ENCODE results near the gene NOL4L. TPM values are rescaled to one million over a fixed set of nuclear protein-coding genes. Genes with fewer than 3 reads are reported as not detected.
A peak's percentile ranks its signal among the peaks of the same experiment; 100 is the strongest.

Gene NOL4L
- polyA plus RNA-seq, 2 of the 4 experiments (the other 2 are of a cell fraction): 9.5 to 11.8 TPM

DNA sequence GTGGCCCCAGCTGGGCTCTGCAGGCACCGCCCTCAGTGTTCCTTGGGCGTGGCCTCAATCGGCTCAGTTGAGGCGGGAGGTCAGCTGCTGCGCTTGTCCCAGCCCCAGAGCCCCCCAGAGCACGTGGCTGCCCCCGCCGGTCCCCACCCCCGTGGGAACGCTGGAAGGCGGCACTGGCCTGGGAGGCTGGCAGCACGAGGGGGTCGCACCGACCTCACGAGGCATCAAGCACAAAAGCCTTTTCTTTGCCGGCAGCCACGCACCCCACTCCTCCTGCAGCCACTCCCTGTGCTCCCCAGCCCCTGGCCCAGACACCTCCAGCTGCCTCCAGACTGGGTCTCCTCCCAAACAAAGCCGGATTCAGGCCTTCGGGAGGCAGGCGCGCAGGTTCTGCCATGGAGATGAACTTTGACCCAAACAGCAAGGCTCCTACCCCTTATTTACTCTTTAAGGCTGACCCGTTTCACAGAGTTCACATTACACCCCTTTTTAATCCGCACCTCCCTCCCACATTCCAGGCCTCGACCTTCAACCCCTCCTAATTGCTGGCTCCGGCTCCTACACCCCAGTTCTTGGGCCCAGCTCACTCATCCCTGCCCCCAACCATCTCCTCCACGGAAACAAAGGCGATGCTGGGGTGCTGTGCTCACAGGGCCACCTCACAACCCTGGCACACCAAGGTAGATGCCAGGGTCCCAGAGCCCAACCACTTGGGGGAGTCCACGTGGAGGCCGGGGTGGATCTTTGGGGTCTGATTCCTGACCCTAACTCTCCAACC, 111.7 kb downstream of the NOL4L start:
- peak overlapping the region; percentile 97 to 98; a peak in 4 of 6 replicates for H3K27ac ChIP-seq
- FAIRE-seq: no peak
- H3K4me2 ChIP-seq: peak overlapping the region; percentile 95
- H3K4me3 ChIP-seq: no peak overlapping the region
- TF ChIP-seq ZNF302 (CRISPR knock-in tag; IDR thresholded peaks at IDR 0.05): no peak
- POLR2A ChIA-PET: no interaction called here
- peaks cover 50% of the 10 kb centered on the region for H3K4me1 ChIP-seq
- CTCF ChIA-PET: interaction anchor here (1.0 to 1.9 kb wide), 4 partner anchors 12 to 17 kb away, joined by 3 to 6 read pairs (median 3); no protein-coding TSS in a partner anchor
- no peaks in the 10 kb centered on the region for H3K9me3 ChIP-seq
- no peak for ATAC-seq
- DNase-seq (ENCODE audit: low read depth in 1 of 2, low spot score in 1 of 2): no peak
- 88% methylated on average over 28 of the region's 29 CpGs for WGBS (ENCODE audit: missing lambda C conversion rate)

DNA sequence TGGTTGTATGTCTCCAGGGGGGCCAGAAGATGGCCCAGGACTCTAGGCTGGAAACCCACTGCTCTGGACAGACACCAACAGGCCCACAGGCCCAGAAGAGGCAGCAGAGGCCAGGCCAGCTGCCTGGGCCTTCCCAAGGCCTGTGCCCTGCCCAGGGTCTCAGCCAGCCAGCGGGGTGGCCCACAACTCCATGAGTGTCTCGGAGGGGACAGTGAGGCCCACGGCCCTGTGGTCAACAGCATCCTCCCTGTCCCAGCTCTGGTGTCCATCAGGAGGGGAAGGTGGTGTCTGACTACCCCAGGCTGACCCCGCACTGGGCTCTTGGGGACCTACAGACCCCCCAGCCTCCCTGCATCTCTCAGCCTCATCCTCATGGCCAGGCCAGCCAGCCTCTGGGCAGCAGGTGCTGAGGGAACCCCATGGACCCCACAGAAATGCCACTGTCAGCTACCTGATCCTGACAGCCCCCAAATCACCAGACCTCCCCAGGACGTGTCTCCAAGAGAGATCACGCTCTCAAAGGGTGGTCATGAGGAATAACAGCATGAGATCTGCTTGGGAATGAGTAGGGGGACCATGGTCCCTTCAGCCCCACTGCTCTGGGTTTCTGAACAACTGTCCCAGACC, 112.4 kb downstream of the NOL4L start:
- no peak for TF ChIP-seq EP300 (IDR thresholded peaks at IDR 0.05)
- TF ChIP-seq NFE2L2 (conservative IDR thresholded peaks at IDR 0.05; ENCODE audit: low read length): no peak
- no peak for TF ChIP-seq HOXB5 (CRISPR knock-in tag; IDR thresholded peaks at IDR 0.05)
- TF ChIP-seq HOXA7 (CRISPR knock-in tag; IDR thresholded peaks at IDR 0.05): no peak
- no peak for TF ChIP-seq ZSCAN20 (CRISPR knock-in tag; IDR thresholded peaks at IDR 0.05)
- TF ChIP-seq NR3C1 (IDR thresholded peaks at IDR 0.05): no peak
- TF ChIP-seq RCOR1 (IDR thresholded peaks at IDR 0.05; ENCODE audit: low read depth, low read length): no peak
- TF ChIP-seq JUN (IDR thresholded peaks at IDR 0.05): no peak
- no peak for TF ChIP-seq HEYL (CRISPR knock-in tag; IDR thresholded peaks at IDR 0.05)
- TF ChIP-seq, protein P1, sequence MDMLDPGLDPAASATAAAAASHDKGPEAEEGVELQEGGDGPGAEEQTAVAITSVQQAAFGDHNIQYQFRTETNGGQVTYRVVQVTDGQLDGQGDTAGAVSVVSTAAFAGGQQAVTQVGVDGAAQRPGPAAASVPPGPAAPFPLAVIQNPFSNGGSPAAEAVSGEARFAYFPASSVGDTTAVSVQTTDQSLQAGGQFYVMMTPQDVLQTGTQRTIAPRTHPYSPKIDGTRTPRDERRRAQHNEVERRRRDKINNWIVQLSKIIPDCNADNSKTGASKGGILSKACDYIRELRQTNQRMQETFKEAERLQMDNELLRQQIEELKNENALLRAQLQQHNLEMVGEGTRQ (IDR thresholded peaks at IDR 0.05): no peak
- no peak for DNase-seq (ENCODE audit: low read depth in 1 of 2, low spot score in 1 of 2)
- Histone ChIP-seq H3K4me2 (no peak overlapping the region; the same call in 2 of the 3 replicates), H3K4me3 (no peak overlapping the region), H3K4me1 (peaks cover 57% of the 10 kb centered on the region), H3K27ac (peak overlapping the region in 1 of 2 experiments; percentile 97; a peak in 2 of 6 replicates), H3K9me3 (no peaks in the 10 kb centered on the region)
- no peak for FAIRE-seq
- ATAC-seq: no peak
- ChIA-PET POLR2A (no interaction called here), CTCF (interaction anchor here (1.3 to 1.9 kb wide), 2 partner anchors 12 to 13 kb away, joined by 3 to 6 read pairs; no protein-coding TSS in a partner anchor)
- 87% methylated on average over 5 of the region's 6 CpGs for WGBS (ENCODE audit: missing lambda C conversion rate)

GRCh38 chr20:32470940-32471339, 114.2 kb downstream of the NOL4L start:
- H3K27ac ChIP-seq: peak overlapping the region in 1 of 2 experiments; percentile 44; a peak in 3 of 6 replicates
- no peak for FAIRE-seq
- no peak for DNase-seq (ENCODE audit: low read depth in 1 of 2, low spot score in 1 of 2)
- ChIA-PET POLR2A (no interaction called here), CTCF (interaction anchor here (0.7 to 1.9 kb wide), 6 partner anchors 11 to 109 kb away, joined by 3 to 9 read pairs (median 4); no protein-coding TSS in a partner anchor)
- TF ChIP-seq, protein P2, sequence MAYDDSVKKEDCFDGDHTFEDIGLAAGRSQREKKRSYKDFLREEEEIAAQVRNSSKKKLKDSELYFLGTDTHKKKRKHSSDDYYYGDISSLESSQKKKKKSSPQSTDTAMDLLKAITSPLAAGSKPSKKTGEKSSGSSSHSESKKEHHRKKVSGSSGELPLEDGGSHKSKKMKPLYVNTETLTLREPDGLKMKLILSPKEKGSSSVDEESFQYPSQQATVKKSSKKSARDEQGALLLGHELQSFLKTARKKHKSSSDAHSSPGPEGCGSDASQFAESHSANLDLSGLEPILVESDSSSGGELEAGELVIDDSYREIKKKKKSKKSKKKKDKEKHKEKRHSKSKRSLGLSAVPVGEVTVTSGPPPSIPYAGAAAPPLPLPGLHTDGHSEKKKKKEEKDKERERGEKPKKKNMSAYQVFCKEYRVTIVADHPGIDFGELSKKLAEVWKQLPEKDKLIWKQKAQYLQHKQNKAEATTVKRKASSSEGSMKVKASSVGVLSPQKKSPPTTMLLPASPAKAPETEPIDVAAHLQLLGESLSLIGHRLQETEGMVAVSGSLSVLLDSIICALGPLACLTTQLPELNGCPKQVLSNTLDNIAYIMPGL (CRISPR knock-in tag; IDR thresholded peaks at IDR 0.05; ENCODE audit: borderline replicate concordance): no peak
- TF ChIP-seq ZNF302 (CRISPR knock-in tag; IDR thresholded peaks at IDR 0.05): no peak
- TF ChIP-seq MAFK (IDR thresholded peaks at IDR 0.05; ENCODE audit: partially characterized antibody): no peak
- H3K9me3 ChIP-seq: no peaks in the 10 kb centered on the region
- H3K4me1 ChIP-seq: peaks cover 64% of the 10 kb centered on the region
- WGBS (ENCODE audit: missing lambda C conversion rate): 92% methylated on average over 7 of the region's 9 CpGs
- H3K4me2 ChIP-seq: no peak overlapping the region
- no peak for ATAC-seq
- H3K4me3 ChIP-seq: no peak overlapping the region
